Testis (tissue), 2 donors: ENCODE results near the gene PCYT2.

Experiments used
- CTCF ChIP-seq, 3 experiments: fragments of 450-650 bp in 2 of 3; fragments of 200-600 bp in 1 of 3; sonication (generic) in 1 of 3; IDR thresholded peaks; one replicate each; pipeline ENCODE4 v1.5.1; 2016 to 2019; ENCODE audit warnings: antibody characterized with exemption in 3 of 3, mild to moderate bottlenecking in 2 of 3, moderate library complexity in 1 of 3
- POLR2A ChIP-seq: fragments of 450-650 bp; IDR thresholded peaks from one replicate; pipeline ENCODE4 v1.6.1; 2017; ENCODE audit warnings: antibody characterized with exemption, mild to moderate bottlenecking, moderate library complexity

GRCh38 chr17:81908793-81909192 is 2.4 kb downstream of the PCYT2 start:
- TF ChIP-seq CTCF (IDR thresholded peaks at IDR 0.05) (no peak), POLR2A (no peak)
